HepG2 (cell line): ENCODE data around the gene PSMB11. TPM values are rescaled to one million over a fixed set of nuclear protein-coding genes. Genes with fewer than 3 reads are reported as not detected.

Source experiments
- ARID5B ChIP-seq: IDR thresholded peaks from 2 replicates; pipeline ENCODE4 v1.4.0; 2020; ENCODE audit warnings: mild to moderate bottlenecking, missing genetic modification reagents
- ATAD3A ChIP-seq: sonication (generic); formaldehyde crosslinking; IDR thresholded peaks from 2 replicates; pipeline ENCODE4 v1.4.0; 2020; ENCODE audit warnings: missing genetic modification reagents
- ATF7-NPFF ChIP-seq: sonication (generic); formaldehyde crosslinking; IDR thresholded peaks from 2 replicates; pipeline ENCODE4 v1.8.1; 2023; ENCODE audit warnings: mild to moderate bottlenecking, low read depth, missing genetic modification reagents, moderate library complexity
- HOXD1 ChIP-seq: sonication (generic); formaldehyde crosslinking; IDR thresholded peaks from 2 replicates; pipeline ENCODE4 v1.5.0; 2020; ENCODE audit warnings: missing genetic modification reagents
- MTERF4 ChIP-seq: sonication (generic); formaldehyde crosslinking; IDR thresholded peaks from 2 replicates; pipeline ENCODE4 v1.8.0; 2023; ENCODE audit warnings: mild to moderate bottlenecking, missing genetic modification reagents
- MXD1 ChIP-seq: sonication (generic); formaldehyde crosslinking; IDR thresholded peaks from 2 replicates; pipeline ENCODE4 v1.4.0; 2020; ENCODE audit warnings: mild to moderate bottlenecking, missing genetic modification reagents
- MXD4 ChIP-seq: IDR thresholded peaks from 2 replicates; pipeline ENCODE4 v1.6.1; 2016; ENCODE audit warnings: mild to moderate bottlenecking, missing biosample characterization, missing genetic modification reagents
- NFAT5 ChIP-seq: sonication (generic); formaldehyde crosslinking; IDR thresholded peaks from 2 replicates; pipeline ENCODE4 v1.4.0; 2020; ENCODE audit warnings: missing genetic modification reagents
- SRSF1 ChIP-seq: fragments of 200-400 bp; formaldehyde crosslinking; optimal IDR thresholded peaks from 2 replicates; pipeline ENCODE3; 2017; ENCODE audit warnings: mild to moderate bottlenecking, low read depth, low read length, moderate library complexity
- SSRP1 ChIP-seq: IDR thresholded peaks from 2 replicates; pipeline ENCODE4 v1.6.1; 2016; ENCODE audit warnings: control low read depth
- ZNF256 ChIP-seq: sonication (generic); formaldehyde crosslinking; conservative IDR thresholded peaks from 2 replicates; pipeline ENCODE4 v1.4.0; 2020; ENCODE audit warnings: missing genetic modification reagents
- ZNF383 ChIP-seq: sonication (generic); formaldehyde crosslinking; IDR thresholded peaks from 2 replicates; pipeline ENCODE4 v1.4.0; 2020; ENCODE audit warnings: missing genetic modification reagents, mild to moderate bottlenecking, borderline replicate concordance
- ZNF460 ChIP-seq: sonication (generic); formaldehyde crosslinking; IDR thresholded peaks from 2 replicates; pipeline ENCODE4 v1.5.1; 2020; ENCODE audit warnings: missing genetic modification reagents, mild to moderate bottlenecking, borderline replicate concordance
- ZNF547 ChIP-seq: sonication (generic); formaldehyde crosslinking; IDR thresholded peaks from 2 replicates; pipeline ENCODE4 v1.5.1; 2020; ENCODE audit warnings: mild to moderate bottlenecking, missing genetic modification reagents
- ZNF562 ChIP-seq: sonication (generic); formaldehyde crosslinking; IDR thresholded peaks from 2 replicates; pipeline ENCODE4 v1.8.0; 2022; ENCODE audit warnings: missing genetic modification reagents, borderline replicate concordance
- ZNF710 ChIP-seq: sonication (generic); formaldehyde crosslinking; IDR thresholded peaks from 2 replicates; pipeline ENCODE4 v1.5.0; 2020; ENCODE audit warnings: mild to moderate bottlenecking, missing genetic modification reagents, borderline replicate concordance
- ZZZ3 ChIP-seq: sonication (generic); formaldehyde crosslinking; IDR thresholded peaks from 2 replicates; pipeline ENCODE4 v1.4.0; 2020; ENCODE audit warnings: missing genetic modification reagents, mild to moderate bottlenecking, borderline replicate concordance
- polyA plus RNA-seq, 8 experiments: library from polyadenylated mRNA; depleted of rRNA in 3 of 8; stranded (reverse) in 7 of 8; unstranded in 1 of 8; fragments of >200 nt; fragmentation: Illumina TruSeq in 4 of 8; extraction: Trizol in 4 of 8; gene quantifications; 2 replicates each; pipeline versions ENCODE4 v1.2.1 to v1.2.3, GENCODE V29; 2011 to 2016; ENCODE audit warnings: low read depth in 4 of 8, missing spikeins in 1 of 8, mixed read lengths in 1 of 8; ENCODE audit not compliant: insufficient read depth in 1 of 8
- total RNA-seq, 5 experiments: library from RNA; depleted of rRNA; stranded (reverse); fragments of >200 nt; fragmentation: Illumina TruSeq; extraction: Trizol; gene quantifications; 2 replicates each; pipeline ENCODE4 v1.2.3, GENCODE V29; 2016; ENCODE audit warnings: low read depth in 1 of 5

The PSMB11 gene
- total and polyA plus RNA-seq, 2 of the 13 experiments (the other 11 are each of a cell fraction or from before 2014, with no cell fraction given) = not detected

GRCh38 chr14:23055621-23056144 is 13.7 kb downstream of the PSMB11 start (continued):
- TF ChIP-seq NFAT5 = 0 out of 2 replicates have a peak, but pooled peaks have one; percentile 21
- 0 out of 2 replicates have a peak, but pooled peaks have one; percentile 38 for TF ChIP-seq ZZZ3 (CRISPR knock-in tag)
- TF ChIP-seq ZNF383 (CRISPR knock-in tag) = no peak; the same call in 1 of the 2 replicates
- TF ChIP-seq ZNF562 (CRISPR knock-in tag) = no peak
- TF ChIP-seq ATF7-NPFF (CRISPR knock-in tag) = 0 out of 2 replicates have a peak, but pooled peaks have one; percentile 7
- TF ChIP-seq SRSF1 = no peak
- TF ChIP-seq MTERF4 (CRISPR knock-in tag) = 0 out of 2 replicates have a peak, but pooled peaks have one; percentile 84
- no peak for TF ChIP-seq MXD4 (CRISPR knock-in tag)
- no peak for TF ChIP-seq ZNF460 (CRISPR knock-in tag)
- no peak for TF ChIP-seq ZNF710 (CRISPR knock-in tag)
- TF ChIP-seq ZNF256 (CRISPR knock-in tag) = no peak
- TF ChIP-seq SSRP1 (CRISPR knock-in tag) = no peak
- TF ChIP-seq ATAD3A (CRISPR knock-in tag) = no peak
- TF ChIP-seq HOXD1 (CRISPR knock-in tag) = 0 out of 2 replicates have a peak, but pooled peaks have one; percentile 16
- peak; percentile 56 for TF ChIP-seq ZNF547
- no peak for TF ChIP-seq ARID5B (CRISPR knock-in tag)
- TF ChIP-seq MXD1 = peak; percentile 69; the same call in 1 of the 2 replicates
